OCI-LY7 (cell line): ENCODE data around the gene ORAI1. TPM values are rescaled to one million over a fixed set of nuclear protein-coding genes. Genes with fewer than 3 reads are reported as not detected.
A peak's percentile ranks its signal among the peaks of the same experiment; 100 is the strongest.

ENCODE experiments used
- BruUV-seq: library from RNA; stranded (reverse); fragments of 400-500 nt; replicated peaks from 2 replicates; lab custom pipeline; 2021; lab: Mats Ljungman, UMichigan
- CTCF ChIA-PET: fragments of 300-600 bp; sonication (Branson Sonifier 250); formaldehyde crosslinking; loops from one replicate; lab custom pipeline; 2022; ENCODE audit warnings: antibody characterized with exemption; ENCODE audit not compliant: unreplicated experiment; lab: Charles Lee
- POLR2A ChIA-PET: fragments of 300-600 bp; sonication (Branson Sonifier 250); formaldehyde crosslinking; loops from one replicate; lab custom pipeline; 2022; ENCODE audit warnings: antibody characterized with exemption; lab: Charles Lee
- DNase-seq: peaks from one replicate; pipeline ENCODE4 v3.0.0-alpha.2; 2015; ENCODE audit warnings: low spot score
- H2AFZ ChIP-seq: fragments of 200-600 bp; sonication (generic), shearing (Covaris generic); 2 replicates; pipeline ENCODE4 v1.6.1; 2014; ENCODE audit warnings: mild to moderate bottlenecking, antibody characterized with exemption, low read length, moderate library complexity
- H3K27ac ChIP-seq: fragments of 200-600 bp; sonication (generic); 2 replicates; pipeline ENCODE4 v1.5.1; 2014; ENCODE audit warnings: mixed run types, low read depth, mild to moderate bottlenecking, moderate library complexity, low read length, inconsistent platforms; ENCODE audit not compliant: poor library complexity, severe bottlenecking
- H3K36me3 ChIP-seq: fragments of 200-600 bp; sonication (generic); 2 replicates; pipeline ENCODE4 v1.6.1; 2014; ENCODE audit warnings: mild to moderate bottlenecking, antibody characterized with exemption, low read length, moderate library complexity, mixed read lengths; ENCODE audit not compliant: insufficient read depth
- H3K4me1 ChIP-seq: fragments of 200-600 bp; sonication (generic); 2 replicates; pipeline ENCODE4 v1.5.1; 2014; ENCODE audit warnings: mild to moderate bottlenecking, low read length; ENCODE audit not compliant: insufficient read depth, poor library complexity, severe bottlenecking
- H3K4me2 ChIP-seq: fragments of 200-600 bp; sonication (generic); 2 replicates; pipeline ENCODE4 v1.6.1; 2014; ENCODE audit warnings: mild to moderate bottlenecking, low read length
- H3K4me3 ChIP-seq: fragments of 200-600 bp; sonication (generic); 2 replicates; pipeline ENCODE4 v1.5.1; 2014; ENCODE audit warnings: mild to moderate bottlenecking, low read depth, low read length; ENCODE audit not compliant: poor library complexity, severe bottlenecking
- H3K79me2 ChIP-seq: fragments of 200-600 bp; sonication (generic); 2 replicates; pipeline ENCODE4 v1.6.1; 2016; ENCODE audit warnings: low read depth, mild to moderate bottlenecking, low read length, moderate library complexity, mixed read lengths; ENCODE audit not compliant: insufficient read depth
- H3K9me2 ChIP-seq: fragments of 200-600 bp; sonication (generic); 2 replicates; pipeline ENCODE4 v1.6.1; 2016; ENCODE audit warnings: mild to moderate bottlenecking, low read length, mixed read lengths; ENCODE audit not compliant: insufficient read depth
- H3K9me3 ChIP-seq: fragments of 200-600 bp; sonication (generic); 2 replicates; pipeline ENCODE4 v1.6.1; 2014; ENCODE audit warnings: mild to moderate bottlenecking, mixed run types, low read length, mixed read lengths
- H4K20me1 ChIP-seq: fragments of 200-600 bp; sonication (generic); 2 replicates; pipeline ENCODE4 v1.6.1; 2014; ENCODE audit warnings: mild to moderate bottlenecking, antibody characterized with exemption, low read length, moderate library complexity, mixed read lengths; ENCODE audit not compliant: insufficient read depth
- CTCF ChIP-seq: fragments of 200-600 bp; sonication (generic); conservative IDR thresholded peaks from 2 replicates; pipeline ENCODE4 v1.5.1; 2014; ENCODE audit warnings: mild to moderate bottlenecking, antibody characterized with exemption, low read length, moderate library complexity, mixed read lengths
- EZH2phosphoT487 ChIP-seq: fragments of 200-600 bp; sonication (generic); IDR thresholded peaks from 2 replicates; pipeline ENCODE4 v1.6.1; 2018; ENCODE audit warnings: low read depth, borderline replicate concordance, mild to moderate bottlenecking, mixed run types, antibody characterized with exemption, low read length, moderate library complexity, mixed read lengths
- intact Hi-C: fragments of 100-400 bp; cut with micrococcal nuclease; formaldehyde crosslinking; loops from one replicate; pipeline ENCODE4 v1.10.0; 2022; ENCODE audit not compliant: unreplicated experiment
- total RNA-seq, 2 experiments: library from RNA; depleted of rRNA in 1 of 2; stranded (reverse); fragments of >200 nt in 1 of 2; shearing (Covaris generic) in 1 of 2; gene quantifications; 2 replicates each; pipeline ENCODE4 v1.2.3, GENCODE V29; 2014 to 2022

The ORAI1 gene
- total RNA-seq, 2 experiments from 2014 or later, result 9.5 to 19.1 TPM

- peak within 1 kb of the TSS; percentile 78 for H3K27ac ChIP-seq
- BruUV-seq, result no TSS peak
Observed at GRCh38 chr12:121580959-121581685, 45.2 kb upstream of the ORAI1 start, which contains the start of gene KDM2B. TSS of gene KDM2B (minus strand) at chr12:121581023. CDS start at chr12:121580911, 112 bp downstream.

GRCh38 chr12:121581686-121582429 is 44.5 kb upstream of the ORAI1 start:
- Histone ChIP-seq H4K20me1 (no peaks in the 10 kb centered on the region), H3K9me2 (no peaks in the 10 kb centered on the region), H3K4me3 (peak overlapping the region; percentile 79), H3K79me2 (peaks cover 17% of the 10 kb centered on the region; the same call in 1 of the 2 replicates), H2AFZ (peak overlapping the region; percentile 91; the same call in 1 of the 2 replicates), H3K9me3 (no peaks in the 10 kb centered on the region), H3K27ac (peak overlapping the region; percentile 78), H3K36me3 (no peaks in the 10 kb centered on the region), H3K4me2 (peak overlapping the region; percentile 91), H3K4me1 (peaks cover 36% of the 10 kb centered on the region)
- TF ChIP-seq EZH2phosphoT487 (no peak), CTCF (0 out of 2 replicates have a peak, but pooled peaks have one; percentile 15)
- ChIA-PET CTCF (interaction anchor here (1.0 kb wide), 1 partner anchor 28 kb away, joined by 4 read pairs; no protein-coding TSS in a partner anchor), POLR2A (interaction anchor here (1.0 kb wide), 2 partner anchors 68 to 86 kb away, joined by 3 to 4 read pairs; no protein-coding TSS in a partner anchor)
- intact Hi-C loops, result loop anchor here (1.0 to 2.0 kb wide), 2 partner anchors 42 to 45 kb away; no protein-coding TSS in a partner anchor
- DNase-seq, result peak; percentile 46
- TSS peak; percentile 62 for BruUV-seq

More at GRCh38 chr12:121580959-121581685, 45.2 kb upstream of the ORAI1 start, which contains the start of gene KDM2B:
- CTCF ChIA-PET, result interaction anchor here (1.0 kb wide), 1 partner anchor 28 kb away, joined by 4 read pairs; no protein-coding TSS in a partner anchor
- Histone ChIP-seq H3K36me3 (no peaks in the 10 kb centered on the region), H2AFZ (peak within 1 kb of the TSS; percentile 91), H4K20me1 (no peaks in the 10 kb centered on the region), H3K4me2 (peak within 1 kb of the TSS; percentile 91), H3K4me1 (peaks cover 33% of the 10 kb centered on the region), H3K9me3 (no peaks in the 10 kb centered on the region), H3K4me3 (peak within 1 kb of the TSS; percentile 79), H3K79me2 (peaks cover 17% of the 10 kb centered on the region; the same call in 1 of the 2 replicates), H3K9me2 (no peaks in the 10 kb centered on the region)
- intact Hi-C loops, result loop anchor here (1.0 to 2.0 kb wide), 2 partner anchors 43 to 44 kb away; no protein-coding TSS in a partner anchor
- TF ChIP-seq CTCF (peak; percentile 62), EZH2phosphoT487 (no peak)
- POLR2A ChIA-PET, result interaction anchor here (1.0 to 1.1 kb wide), 3 partner anchors 36 to 87 kb away, joined by 3 to 4 read pairs (median 3); no protein-coding TSS in a partner anchor
- DNase-seq, result peak; percentile 55
